MCF 10A (cell line): ENCODE results near the gene TNFRSF1B. TPM values are rescaled to one million over a fixed set of nuclear protein-coding genes. Genes with fewer than 3 reads are reported as not detected.

Source experiments
- BruUV-seq: library from RNA; stranded (reverse); fragments of 400-500 nt; replicated peaks from 2 replicates; lab custom pipeline; 2021; lab: Mats Ljungman, UMichigan
- CTCF ChIA-PET: fragments of 300-600 bp; sonication (Branson Sonifier 250); formaldehyde crosslinking; extraction: SDS; loops from one replicate; lab custom pipeline; 2021; ENCODE audit warnings: antibody characterized with exemption, inconsistent platforms; lab: Yijun Ruan, JAX
- POLR2A ChIA-PET: fragments of 300-600, 350-650 bp; sonication (Branson Sonifier 250); formaldehyde crosslinking; extraction: SDS; loops from one replicate; lab custom pipeline; 2020; ENCODE audit warnings: antibody characterized with exemption, inconsistent platforms; lab: Yijun Ruan, JAX
- DNase-seq: peaks from one replicate; pipeline ENCODE4 v3.0.0-alpha.2; 2018; ENCODE audit not compliant: unreplicated experiment
- H3K27ac Mint-ChIP-seq: one replicate; pipeline ENCODE4 v1.8.0; 2022; ENCODE audit warnings: mild to moderate bottlenecking, low read depth, mixed read lengths; ENCODE audit not compliant: unreplicated experiment
- H3K27me3 Mint-ChIP-seq: one replicate; pipeline ENCODE4 v1.8.0; 2022; ENCODE audit warnings: mixed read lengths; ENCODE audit not compliant: insufficient read depth, unreplicated experiment
- H3K36me3 Mint-ChIP-seq: one replicate; pipeline ENCODE4 v1.8.0; 2022; ENCODE audit warnings: mild to moderate bottlenecking, moderate library complexity, mixed read lengths; ENCODE audit not compliant: insufficient read depth, unreplicated experiment
- H3K4me1 Mint-ChIP-seq: one replicate; pipeline ENCODE4 v1.8.0; 2022; ENCODE audit warnings: mixed read lengths; ENCODE audit not compliant: insufficient read depth, unreplicated experiment
- H3K4me3 Mint-ChIP-seq: one replicate; pipeline ENCODE4 v1.8.0; 2022; ENCODE audit warnings: mild to moderate bottlenecking, moderate library complexity, mixed read lengths; ENCODE audit not compliant: unreplicated experiment
- H3K9me3 Mint-ChIP-seq: one replicate; pipeline ENCODE4 v1.8.0; 2022; ENCODE audit warnings: mixed read lengths; ENCODE audit not compliant: unreplicated experiment
- intact Hi-C: fragments of 100-400 bp; cut with micrococcal nuclease; formaldehyde crosslinking; loops from 2 replicates; pipeline ENCODE4 v1.14.1; 2022
- total RNA-seq: library from RNA; stranded (reverse); gene quantifications from 2 replicates; pipeline ENCODE4 v1.2.3, GENCODE V29; 2022
- TF ChIP-seq, protein P1 (sequence below): fragments of 200-600 bp; IDR thresholded peaks from one replicate; pipeline ENCODE4 v1.8.0; 2022; ENCODE audit warnings: antibody characterized with exemption, mild to moderate bottlenecking; ENCODE audit not compliant: unreplicated experiment

The TNFRSF1B gene
- total RNA-seq, 1 experiment from 2014 or later, result not detected

DNA sequence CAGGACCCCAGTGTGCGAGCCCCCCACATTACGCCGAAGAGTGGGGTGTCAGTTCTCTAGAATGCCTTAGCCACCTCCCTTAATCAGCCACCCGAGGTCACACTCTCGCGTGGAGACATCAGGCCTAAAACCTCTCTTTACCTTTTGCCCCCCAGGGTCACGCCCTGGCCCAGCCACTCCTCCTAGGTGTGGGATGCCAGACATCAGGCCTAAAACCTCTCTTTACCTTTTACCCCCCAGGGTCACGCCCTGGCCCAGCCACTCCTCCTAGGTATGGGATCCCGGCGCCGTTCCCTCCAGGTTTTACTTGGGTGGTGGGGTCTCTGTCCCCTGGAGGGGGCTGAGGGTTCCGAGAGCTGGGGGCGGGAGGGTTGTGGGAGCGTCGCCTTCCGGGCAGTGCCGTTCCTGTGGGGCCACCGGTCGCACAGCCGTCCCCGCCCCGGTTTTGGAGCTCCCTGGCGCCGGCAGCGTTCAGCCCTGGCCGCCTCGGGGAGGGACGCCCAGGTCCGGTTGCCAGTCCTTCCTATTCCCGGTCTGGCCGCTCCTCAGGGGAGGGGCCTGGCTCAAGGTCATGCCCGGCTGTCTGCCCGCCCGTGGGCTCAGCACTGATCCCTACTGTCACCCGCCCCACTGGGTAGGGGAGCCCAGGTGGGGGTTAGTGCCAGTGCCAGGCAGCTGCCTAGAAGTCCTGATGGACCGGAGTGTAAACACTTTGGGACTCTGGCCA, 63.9 kb downstream of the TNFRSF1B start:
- Mint-ChIP-seq H3K27me3 (no peaks in the 10 kb centered on the region), H3K36me3 (peaks cover 10% of the 10 kb centered on the region), H3K9me3 (no peaks in the 10 kb centered on the region), H3K27ac (peak overlapping the region; percentile 88), H3K4me1 (no peaks in the 10 kb centered on the region), H3K4me3 (peak overlapping the region; percentile 85)
- TF ChIP-seq, protein P1, sequence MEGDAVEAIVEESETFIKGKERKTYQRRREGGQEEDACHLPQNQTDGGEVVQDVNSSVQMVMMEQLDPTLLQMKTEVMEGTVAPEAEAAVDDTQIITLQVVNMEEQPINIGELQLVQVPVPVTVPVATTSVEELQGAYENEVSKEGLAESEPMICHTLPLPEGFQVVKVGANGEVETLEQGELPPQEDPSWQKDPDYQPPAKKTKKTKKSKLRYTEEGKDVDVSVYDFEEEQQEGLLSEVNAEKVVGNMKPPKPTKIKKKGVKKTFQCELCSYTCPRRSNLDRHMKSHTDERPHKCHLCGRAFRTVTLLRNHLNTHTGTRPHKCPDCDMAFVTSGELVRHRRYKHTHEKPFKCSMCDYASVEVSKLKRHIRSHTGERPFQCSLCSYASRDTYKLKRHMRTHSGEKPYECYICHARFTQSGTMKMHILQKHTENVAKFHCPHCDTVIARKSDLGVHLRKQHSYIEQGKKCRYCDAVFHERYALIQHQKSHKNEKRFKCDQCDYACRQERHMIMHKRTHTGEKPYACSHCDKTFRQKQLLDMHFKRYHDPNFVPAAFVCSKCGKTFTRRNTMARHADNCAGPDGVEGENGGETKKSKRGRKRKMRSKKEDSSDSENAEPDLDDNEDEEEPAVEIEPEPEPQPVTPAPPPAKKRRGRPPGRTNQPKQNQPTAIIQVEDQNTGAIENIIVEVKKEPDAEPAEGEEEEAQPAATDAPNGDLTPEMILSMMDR, result no peak
- intact Hi-C loops, result loop anchor here (1.0 kb wide), 1 partner anchor 46 kb away; no protein-coding TSS in a partner anchor
- POLR2A ChIA-PET, result interaction anchor here (0.6 to 1.9 kb wide), 5 partner anchors 56 to 424 kb away, joined by 3 to 12 read pairs (median 3); partner anchors contain the start of genes CLCN6 and DHRS3
- BruUV-seq, result no TSS peak
- DNase-seq, result peak; percentile 41
- CTCF ChIA-PET, result interaction anchor here (0.6 to 1.0 kb wide), 6 partner anchors 77 to 366 kb away, joined by 3 to 7 read pairs (median 3); no protein-coding TSS in a partner anchor

DNA sequence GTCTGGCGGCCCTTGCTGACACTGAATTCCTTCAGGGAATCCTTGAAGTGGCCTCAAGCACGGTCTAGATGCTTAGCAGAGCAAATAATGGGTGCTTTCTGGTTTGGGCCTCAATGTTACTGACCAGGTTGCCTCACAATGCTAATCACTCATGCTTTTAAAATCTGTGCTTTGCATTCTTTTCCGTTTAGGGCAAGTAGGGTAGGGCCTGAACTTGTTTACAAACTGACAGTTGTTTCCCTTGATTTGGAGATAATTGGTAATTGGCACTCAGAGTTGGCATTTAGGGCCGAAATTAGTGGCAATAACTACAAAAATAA, 64.4 kb downstream of the TNFRSF1B start:
- H3K36me3 Mint-ChIP-seq, result peaks cover 12% of the 10 kb centered on the region
- TF ChIP-seq, protein P1, result no peak
- H3K9me3 Mint-ChIP-seq, result no peaks in the 10 kb centered on the region
- no TSS peak for BruUV-seq
- POLR2A ChIA-PET, result interaction anchor here (0.6 to 1.9 kb wide), 5 partner anchors 56 to 425 kb away, joined by 3 to 12 read pairs (median 3); partner anchors contain the start of genes CLCN6 and DHRS3
- peak; percentile 28 for DNase-seq
- peak overlapping the region; percentile 88 for H3K27ac Mint-ChIP-seq
- intact Hi-C loops, result no loop called here
- peak overlapping the region; percentile 85 for H3K4me3 Mint-ChIP-seq
- H3K27me3 Mint-ChIP-seq, result no peaks in the 10 kb centered on the region
- CTCF ChIA-PET, result interaction anchor here (0.6 kb wide), 1 partner anchor 365 kb away, joined by 3 read pairs; no protein-coding TSS in a partner anchor
- no peaks in the 10 kb centered on the region for H3K4me1 Mint-ChIP-seq

DNA sequence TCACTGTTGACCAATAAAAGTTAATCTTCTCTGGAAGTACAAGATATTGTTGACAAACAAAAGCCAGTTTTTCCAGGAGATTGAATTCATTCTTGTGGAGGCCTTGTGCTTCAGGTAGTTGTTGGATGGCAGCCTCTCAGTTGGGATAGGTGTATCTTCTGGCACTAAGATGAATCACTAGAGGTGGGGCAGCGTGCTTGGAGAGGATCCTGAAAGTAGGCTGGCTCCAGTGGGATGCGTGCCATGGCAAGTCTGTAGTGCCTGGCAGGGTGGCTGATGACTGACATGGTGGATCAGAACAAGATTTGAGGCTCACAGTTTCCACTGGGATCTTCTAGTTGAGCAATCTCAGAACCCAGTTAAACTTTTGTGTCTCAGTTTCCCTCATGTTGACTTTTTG, 65.4 kb downstream of the TNFRSF1B start:
- peak; percentile 93 for DNase-seq
- intact Hi-C loops, result no loop called here
- CTCF ChIA-PET, result interaction anchor here (0.9 kb wide), 1 partner anchor 951 kb away, joined by 3 read pairs; no protein-coding TSS in a partner anchor
- H3K27ac Mint-ChIP-seq, result peak overlapping the region; percentile 88
- H3K4me3 Mint-ChIP-seq, result peak overlapping the region; percentile 85
- no peaks in the 10 kb centered on the region for H3K9me3 Mint-ChIP-seq
- no peaks in the 10 kb centered on the region for H3K27me3 Mint-ChIP-seq
- H3K4me1 Mint-ChIP-seq, result no peaks in the 10 kb centered on the region
- POLR2A ChIA-PET, result interaction anchor here (1.9 kb wide), 1 partner anchor 386 kb away, joined by 12 read pairs; the partner anchor contains the start of gene DHRS3
- TF ChIP-seq, protein P1, result no peak
- BruUV-seq, result no TSS peak
- H3K36me3 Mint-ChIP-seq, result peaks cover 12% of the 10 kb centered on the region

GRCh38 chr1:12244078-12244477, 77.3 kb downstream of the TNFRSF1B start:
- BruUV-seq, result no TSS peak
- DNase-seq, result peak; percentile 38
- POLR2A ChIA-PET, result no interaction called here
- Mint-ChIP-seq H3K36me3 (peaks cover 60% of the 10 kb centered on the region), H3K27me3 (no peaks in the 10 kb centered on the region), H3K9me3 (no peaks in the 10 kb centered on the region), H3K27ac (peak overlapping the region; percentile 66), H3K4me1 (peaks cover 18% of the 10 kb centered on the region), H3K4me3 (no peak overlapping the region)
- intact Hi-C loops, result no loop called here
- CTCF ChIA-PET, result interaction anchor here (0.7 kb wide), 1 partner anchor 15 kb away, joined by 3 read pairs; no protein-coding TSS in a partner anchor
- TF ChIP-seq, protein P1, result no peak
